H1 (cell line): Measurements from ENCODE around the gene PGAP2. TPM values are rescaled to one million over a fixed set of nuclear protein-coding genes. Genes with fewer than 3 reads are reported as not detected.

Experiments used
- CTCF ChIA-PET: fragments of 300-600 bp; sonication (Branson Sonifier 250); formaldehyde crosslinking; loops from one replicate; lab custom pipeline; 2021; ENCODE audit not compliant: partially characterized antibody; lab: Charles Lee
- POLR2A ChIA-PET: fragments of 300-600 bp; sonication (Branson Sonifier 250); formaldehyde crosslinking; loops from one replicate; lab custom pipeline; 2021; ENCODE audit warnings: inconsistent platforms; ENCODE audit not compliant: partially characterized antibody; lab: Charles Lee
- DNase-seq, 2 experiments: peaks; one replicate each; pipeline versions ENCODE4 v3.0.0 to v3.0.0-alpha.2; 2010 to 2022; ENCODE audit warnings: low spot score in 2 of 2, low read depth in 1 of 2, mixed read lengths in 1 of 2
- FAIRE-seq: peaks from 2 replicates; lab custom pipeline; 2011; peaks lifted over from hg19 to GRCh38; lab: Jason Lieb, UNC
- H2AFZ ChIP-seq: 2 replicates; pipeline ENCODE4 v1.8.1; 2012; ENCODE audit warnings: low read length, inconsistent platforms
- H2AK5ac ChIP-seq: 2 replicates; pipeline ENCODE4 v1.6.1; 2013; ENCODE audit warnings: low read depth, low read length
- H2BK120ac ChIP-seq: replicated peaks from 2 replicates; pipeline ENCODE3; 2013; ENCODE audit warnings: low read depth, low read length, inconsistent platforms
- H2BK12ac ChIP-seq: 2 replicates; pipeline ENCODE4 v1.6.1; 2013; ENCODE audit warnings: low read depth, low read length
- H2BK15ac ChIP-seq: 2 replicates; pipeline ENCODE4 v1.6.1; 2013; ENCODE audit warnings: low read length
- H2BK20ac ChIP-seq: 2 replicates; pipeline ENCODE4 v1.6.1; 2013; ENCODE audit warnings: low read length
- H2BK5ac ChIP-seq: 2 replicates; pipeline ENCODE4 v1.6.1; 2013; ENCODE audit warnings: low read depth, low read length
- H3K14ac ChIP-seq: 2 replicates; pipeline ENCODE4 v1.6.1; 2013; ENCODE audit warnings: inconsistent platforms; ENCODE audit not compliant: insufficient read length
- H3K18ac ChIP-seq: 2 replicates; pipeline ENCODE4 v1.6.1; 2013; ENCODE audit warnings: low read length; ENCODE audit errors: extremely low read depth
- H3K23ac ChIP-seq: 2 replicates; pipeline ENCODE4 v1.6.1; 2013; ENCODE audit warnings: inconsistent platforms; ENCODE audit not compliant: insufficient read length
- H3K23me2 ChIP-seq: 2 replicates; pipeline ENCODE4 v1.6.1; 2013; ENCODE audit warnings: low read depth, low read length
- H3K27ac ChIP-seq: 2 replicates; pipeline ENCODE4 v1.6.1; 2011; ENCODE audit warnings: low read depth, low read length, inconsistent platforms
- H3K27me3 ChIP-seq, 4 experiments: replicated peaks in 1 of 4; 1 replicate in 1 of 4; 2 replicates in 3 of 4; pipeline versions ENCODE4 v1.6.1 to v1.8.1; 2011 to 2013; ENCODE audit warnings: low read length in 3 of 4, mild to moderate bottlenecking in 3 of 4, inconsistent platforms in 2 of 4, mixed read lengths in 2 of 4, moderate library complexity in 1 of 4; ENCODE audit not compliant: control insufficient read depth in 3 of 4, insufficient read depth in 3 of 4; ENCODE audit errors: extremely low read depth in 1 of 4
- H3K36me3 ChIP-seq, 4 experiments: 2 replicates each; pipeline versions ENCODE4 v1.6.1 to v1.8.1; 2011 to 2013; ENCODE audit warnings: mild to moderate bottlenecking in 4 of 4, low read length in 3 of 4, moderate library complexity in 2 of 4, control low read depth in 1 of 4, inconsistent platforms in 1 of 4; ENCODE audit not compliant: insufficient read depth in 4 of 4, control insufficient read depth in 2 of 4
- H3K4ac ChIP-seq: replicated peaks from 2 replicates; pipeline ENCODE3; 2013; ENCODE audit warnings: low read length, low read depth, mixed read lengths, inconsistent platforms; ENCODE audit not compliant: insufficient read length
- H3K4me1 ChIP-seq, 4 experiments: replicated peaks in 1 of 4; 1 replicate in 1 of 4; 2 replicates in 3 of 4; pipeline versions ENCODE4 v1.6.1 to v1.8.1; 2011 to 2013; ENCODE audit warnings: low read length in 3 of 4, inconsistent platforms in 2 of 4, mixed read lengths in 1 of 4; ENCODE audit not compliant: insufficient read depth in 4 of 4, control insufficient read depth in 3 of 4
- H3K4me2 ChIP-seq, 2 experiments: 2 replicates each; pipeline versions ENCODE4 v1.6.1 to v1.8.1; 2011 to 2013; ENCODE audit warnings: low read depth in 2 of 2, low read length in 2 of 2, control low read depth in 1 of 2, inconsistent platforms in 1 of 2, mild to moderate bottlenecking in 1 of 2; ENCODE audit not compliant: insufficient read depth in 1 of 2
- H3K4me3 ChIP-seq, 4 experiments: fragments of 200-600, 300-600 bp in 1 of 4; sonication (generic), shearing (Covaris generic), sonication (Bioruptor Twin) in 1 of 4; 2 replicates each; pipeline versions ENCODE4 v1.5.1 to v1.8.1; 2011 to 2016; ENCODE audit warnings: low read length in 4 of 4, low read depth in 3 of 4, control low read depth in 2 of 4, inconsistent platforms in 2 of 4, mild to moderate bottlenecking in 2 of 4, mixed read lengths in 1 of 4, moderate library complexity in 1 of 4; ENCODE audit not compliant: insufficient read depth in 2 of 4; ENCODE audit errors: extremely low read depth in 1 of 4
- H3K56ac ChIP-seq: replicated peaks from 2 replicates; pipeline ENCODE3; 2013; ENCODE audit warnings: low read depth, mild to moderate bottlenecking, mixed read lengths, low read length, inconsistent platforms; ENCODE audit not compliant: insufficient read length
- H3K79me1 ChIP-seq: 2 replicates; pipeline ENCODE4 v1.6.1; 2013; ENCODE audit warnings: low read depth, low read length, control low read depth
- H3K79me2 ChIP-seq, 2 experiments: 2 replicates each; pipeline versions ENCODE4 v1.6.1 to v1.8.1; 2012 to 2013; ENCODE audit warnings: low read length in 2 of 2, mild to moderate bottlenecking in 2 of 2, inconsistent platforms in 1 of 2; ENCODE audit not compliant: insufficient read depth in 2 of 2, control insufficient read depth in 1 of 2
- H3K9ac ChIP-seq, 4 experiments: replicated peaks in 1 of 4; 1 replicate in 1 of 4; 2 replicates in 3 of 4; pipeline versions ENCODE4 v1.6.1 to v1.8.1; 2011 to 2013; ENCODE audit warnings: low read depth in 3 of 4, low read length in 3 of 4, control low read depth in 2 of 4, mild to moderate bottlenecking in 2 of 4, moderate library complexity in 2 of 4, inconsistent platforms in 1 of 4; ENCODE audit errors: extremely low read depth in 1 of 4
- H3K9me3 ChIP-seq, 2 experiments: 2 replicates each; pipeline versions ENCODE4 v1.6.1 to v1.8.1; 2012 to 2013; ENCODE audit warnings: mild to moderate bottlenecking in 2 of 2, moderate library complexity in 2 of 2, control low read depth in 1 of 2, inconsistent platforms in 1 of 2, low read depth in 1 of 2, low read length in 1 of 2, mixed read lengths in 1 of 2; ENCODE audit not compliant: insufficient read depth in 2 of 2
- H4K20me1 ChIP-seq, 2 experiments: replicated peaks in 1 of 2; 2 replicates each; pipeline versions ENCODE3 to v1.8.1; 2011 to 2013; ENCODE audit warnings: inconsistent platforms in 2 of 2, low read length in 2 of 2, mild to moderate bottlenecking in 1 of 2; ENCODE audit not compliant: insufficient read depth in 2 of 2, control insufficient read depth in 1 of 2
- H4K5ac ChIP-seq: 2 replicates; pipeline ENCODE4 v1.6.1; 2013; ENCODE audit warnings: low read length, low read depth, mixed read lengths, inconsistent platforms; ENCODE audit not compliant: insufficient read length
- H4K8ac ChIP-seq: 2 replicates; pipeline ENCODE4 v1.8.0; 2013; ENCODE audit warnings: mild to moderate bottlenecking, moderate library complexity, low read length, inconsistent platforms; ENCODE audit not compliant: insufficient read depth; ENCODE audit errors: extremely low read depth
- H4K91ac ChIP-seq: replicated peaks from 2 replicates; pipeline ENCODE3; 2013; ENCODE audit warnings: low read length, mixed read lengths, inconsistent platforms; ENCODE audit not compliant: insufficient read length
- BRCA1 ChIP-seq: IDR thresholded peaks from 2 replicates; pipeline ENCODE4 v1.6.1; 2012; ENCODE audit warnings: low read depth, low read length, improper control_type of control experiment
- JUND ChIP-seq: IDR thresholded peaks from 2 replicates; pipeline ENCODE4 v1.6.1; 2011; ENCODE audit warnings: mild to moderate bottlenecking, improper control_type of control experiment, low read length
- SP1 ChIP-seq: IDR thresholded peaks from 2 replicates; pipeline ENCODE4 v1.6.1; 2011; ENCODE audit warnings: low read depth, low read length
- WGBS, 2 experiments: shearing (Covaris generic) in 1 of 2; methylation state at CpG; one replicate each; pipeline versions ENCODE4 v1.1.6 to v1.1.7; 2013 to 2015; ENCODE audit warnings: low lambda C conversion rate in 2 of 2, mixed read lengths in 2 of 2, inconsistent platforms in 1 of 2, low coverage in 1 of 2, missing lambda C conversion rate in 1 of 2; ENCODE audit not compliant: insufficient replicate concordance in 2 of 2, insufficient coverage in 1 of 2, insufficient read length in 1 of 2; ENCODE audit errors: extremely low coverage in 1 of 2, missing lambda C conversion rate in 1 of 2; 5-methylcytosine and 5-hydroxymethylcytosine counted together
- polyA plus RNA-seq, 7 experiments: library from polyadenylated mRNA; depleted of rRNA in 3 of 7; stranded (reverse) in 5 of 7; unstranded in 2 of 7; fragments of >200 nt in 5 of 7; fragments of 200-250 nt in 2 of 7; gene quantifications; 1 replicate in 5 of 7; 2 replicates in 1 of 7; 4 replicates in 1 of 7; pipeline versions ENCODE4 v1.2.1 to v1.2.3, GENCODE V29; 2011 to 2013; ENCODE audit warnings: missing spikeins in 2 of 7, mixed read lengths in 2 of 7
- total RNA-seq: library from RNA; stranded (reverse); fragmentation: NEBNext Ultra II Directional; extraction: Animal tissue kit (Norgen Biotek cat#: 25700); gene quantifications from 2 replicates; pipeline ENCODE4 v1.2.1, GENCODE V29; 2021

PGAP2 gene
- total and polyA plus RNA-seq, 2 of the 8 experiments (the other 6 are each of a cell fraction or from before 2014, with no cell fraction given) = 56.5 to 106 TPM

GRCh38 chr11:3854660-3854976 lies 46.3 kb downstream of the PGAP2 start:
- H2BK20ac ChIP-seq = peak overlapping the region; percentile 82; the same call in 1 of the 2 replicates
- peak overlapping the region; percentile 66; the same call in 1 of the 2 replicates for H2BK5ac ChIP-seq
- H3K9ac ChIP-seq = no peak overlapping the region; a peak in 1 of 7 replicates
- H4K20me1 ChIP-seq = no peaks in the 10 kb centered on the region
- FAIRE-seq (no peak), DNase-seq (no peak)
- H3K23ac ChIP-seq = no peak overlapping the region
- peak overlapping the region in 2 of 4 experiments; percentile 74 to 84; a peak in 4 of 8 replicates for H3K4me3 ChIP-seq
- no peaks in the 10 kb centered on the region for H3K36me3 ChIP-seq
- H3K4me2 ChIP-seq = peak overlapping the region; percentile 3 to 85
- no peak overlapping the region for H2AK5ac ChIP-seq
- H3K27me3 ChIP-seq = peaks cover 0 to 13% (median 8%) of the 10 kb centered on the region in 4 experiments; a peak in 5 of 7 replicates
- H3K4me1 ChIP-seq = peaks cover 10 to 17% (median 11%) of the 10 kb centered on the region in 4 experiments
- no peak overlapping the region for H3K14ac ChIP-seq
- H2AFZ ChIP-seq = peak overlapping the region; percentile 100
- no peak overlapping the region for H2BK120ac ChIP-seq
- H3K4ac ChIP-seq = no peak overlapping the region
- H3K23me2 ChIP-seq = peaks cover 8% of the 10 kb centered on the region; the same call in 1 of the 2 replicates
- H4K8ac ChIP-seq = no peak overlapping the region
- H2BK15ac ChIP-seq = peak overlapping the region; percentile 88; the same call in 1 of the 2 replicates
- peak overlapping the region; percentile 55; the same call in 1 of the 2 replicates for H3K18ac ChIP-seq
- no peaks in the 10 kb centered on the region for H3K9me3 ChIP-seq
- no peak overlapping the region for H3K56ac ChIP-seq
- ChIA-PET POLR2A (interaction anchor here (0.6 to 2.9 kb wide), 11 partner anchors 9 to 1596 kb away, joined by 3 to 13 read pairs (median 4); partner anchors contain the start of gene RHOG), CTCF (interaction anchor here (0.6 to 20.2 kb wide), 52 partner anchors 8 to 250 kb away, joined by 3 to 422 read pairs (median 4); partner anchors contain the start of genes PGAP2 and RHOG)
- no peaks in the 10 kb centered on the region for H3K79me1 ChIP-seq
- TF ChIP-seq JUND (0 out of 2 replicates have a peak, but pooled peaks have one; percentile 8), BRCA1 (no peak), SP1 (peak; percentile 33; the same call in 1 of the 2 replicates)
- peak overlapping the region; percentile 75; the same call in 1 of the 2 replicates for H2BK12ac ChIP-seq
- no peak overlapping the region for H4K5ac ChIP-seq
- no peaks in the 10 kb centered on the region for H3K79me2 ChIP-seq
- H3K27ac ChIP-seq = no peak overlapping the region
- peak overlapping the region; percentile 1 for H4K91ac ChIP-seq
- 18% methylated on average over 7 of the region's 7 CpGs; no CpG with 5 or more reads in 1 of the 2 experiments for WGBS, 2 experiments
